GM21526 (cell line): Measurements from ENCODE around the gene TNNT3.

Experiments used
- ATAC-seq: cut with Tn5 transposase; IDR thresholded peaks from one replicate; pipeline ENCODE4 v1.9.1; 2021; ENCODE audit warnings: moderate library complexity; ENCODE audit not compliant: unreplicated experiment, low FRiP score

Gene TNNT3

GRCh38 chr11:1920128-1920908 is 815 bp downstream of the TNNT3 start:
- no peak for ATAC-seq

- ATAC-seq = no peak
These were observed 1.5 kb downstream of the TNNT3 start for GRCh38 chr11:1920909-1921573.

GRCh38 chr11:1921574-1922141 is 2.2 kb downstream of the TNNT3 start:
- ATAC-seq = no peak

- no peak for ATAC-seq
These were observed 3.1 kb downstream of the TNNT3 start for GRCh38 chr11:1922481-1923081.

- no peak for ATAC-seq
These were observed 3.9 kb downstream of the TNNT3 start for GRCh38 chr11:1923201-1923956.

GRCh38 chr11:1924181-1924580 is 4.7 kb downstream of the TNNT3 start:
- ATAC-seq = no peak

GRCh38 chr11:1924646-1925372 is 5.3 kb downstream of the TNNT3 start:
- ATAC-seq = no peak

- no peak for ATAC-seq
These were observed 6.1 kb downstream of the TNNT3 start for GRCh38 chr11:1925373-1926155.

GRCh38 chr11:1926156-1927025 is 6.9 kb downstream of the TNNT3 start:
- no peak for ATAC-seq

GRCh38 chr11:1927026-1927847 is 7.7 kb downstream of the TNNT3 start:
- no peak for ATAC-seq

GRCh38 chr11:1927848-1928469 is 8.5 kb downstream of the TNNT3 start:
- ATAC-seq = no peak

GRCh38 chr11:1928470-1928890 is 9.0 kb downstream of the TNNT3 start:
- ATAC-seq = no peak

- no peak for ATAC-seq
These were observed 9.5 kb downstream of the TNNT3 start for GRCh38 chr11:1928891-1929541.

GRCh38 chr11:1929621-1930461 is 10.3 kb downstream of the TNNT3 start:
- ATAC-seq = no peak

- no peak for ATAC-seq
These were observed 10.9 kb downstream of the TNNT3 start for GRCh38 chr11:1930462-1930830.
